ENCODE measurements around the gene EIF4G3. TPM values are rescaled to one million over a fixed set of nuclear protein-coding genes. Genes with fewer than 3 reads are reported as not detected.

EIF4G3 gene
- total RNA-seq, 1 donor from 2014 or later: 81.3 TPM

- no peak for ATAC-seq (ENCODE audit: low read depth)
- ChIA-PET CTCF (interaction anchor here (1.1 kb wide), 1 partner anchor 296 kb away, joined by 5 read pairs; no protein-coding TSS in a partner anchor), POLR2A (no interaction called here)
- DNase-seq: no peak
- H3K4me1 Mint-ChIP-seq: no peaks in the 10 kb centered on the region
- no peak overlapping the region for H3K4me3 Mint-ChIP-seq
- intact Hi-C loops (cut with micrococcal nuclease): no loop called here
- no peak for TF ChIP-seq CTCF (IDR thresholded peaks at IDR 0.05)
- H3K9me3 Mint-ChIP-seq: no peaks in the 10 kb centered on the region
- no peaks in the 10 kb centered on the region for H3K27me3 Mint-ChIP-seq
- H3K27ac Mint-ChIP-seq: no peak overlapping the region
- H3K36me3 Mint-ChIP-seq (ENCODE audit: low read depth): peaks cover 32% of the 10 kb centered on the region
Observed at GRCh38 chr1:20899154-20899972, 277.3 kb downstream of the EIF4G3 start.

DNA sequence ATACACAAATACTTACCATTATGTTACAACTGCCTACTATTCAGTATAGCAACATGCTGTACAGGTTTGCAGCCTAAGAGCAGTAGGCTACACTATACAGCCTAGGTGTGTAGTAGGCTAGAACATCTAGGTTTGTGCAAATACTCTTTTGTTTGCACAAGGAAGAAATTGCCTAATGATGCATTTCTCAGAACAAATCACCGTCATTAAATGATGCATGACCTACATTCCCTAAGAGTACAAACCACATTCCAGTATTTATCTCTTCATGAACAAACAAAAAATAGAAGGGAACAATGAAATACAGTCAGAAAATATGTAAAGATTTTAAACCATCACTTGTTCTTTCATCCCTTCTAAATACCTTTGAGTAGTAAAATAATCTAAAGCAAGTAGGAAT lies 279.9 kb downstream of the EIF4G3 start:
- H3K9me3 Mint-ChIP-seq: no peaks in the 10 kb centered on the region
- no peak for TF ChIP-seq CTCF (IDR thresholded peaks at IDR 0.05)
- intact Hi-C loops (cut with micrococcal nuclease): no loop called here
- H3K27ac Mint-ChIP-seq: no peak overlapping the region
- POLR2A ChIA-PET: interaction anchor here (0.6 kb wide), 1 partner anchor 17 kb away, joined by 4 read pairs; no protein-coding TSS in a partner anchor
- H3K27me3 Mint-ChIP-seq: no peaks in the 10 kb centered on the region
- no peak for ATAC-seq (ENCODE audit: low read depth)
- no peak for DNase-seq
- no peaks in the 10 kb centered on the region for H3K4me1 Mint-ChIP-seq
- CTCF ChIA-PET: no interaction called here
- peaks cover 49% of the 10 kb centered on the region for H3K36me3 Mint-ChIP-seq (ENCODE audit: low read depth)
- H3K4me3 Mint-ChIP-seq: no peak overlapping the region

DNA sequence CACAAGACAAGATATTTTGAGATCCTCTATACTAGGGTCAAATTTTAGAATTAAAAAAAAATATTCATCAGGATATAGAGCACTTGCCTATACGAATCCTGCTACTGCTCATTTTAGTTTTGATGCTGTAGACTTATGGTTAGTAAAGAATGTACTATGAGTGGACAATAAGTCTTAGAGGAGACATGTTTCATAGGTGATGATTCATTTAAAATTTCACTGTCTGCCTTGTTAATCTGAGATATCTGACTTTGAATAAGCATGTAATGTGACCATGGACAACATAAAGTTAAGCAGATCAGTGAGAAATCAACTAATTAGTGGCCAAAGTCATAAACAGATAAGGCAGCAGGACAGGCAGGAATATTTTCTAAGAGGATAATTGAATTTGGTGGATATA lies 282.8 kb downstream of the EIF4G3 start:
- CTCF ChIA-PET: no interaction called here
- DNase-seq: no peak
- Mint-ChIP-seq H3K4me3 (no peak overlapping the region), H3K4me1 (no peaks in the 10 kb centered on the region), H3K27me3 (no peaks in the 10 kb centered on the region), H3K9me3 (no peaks in the 10 kb centered on the region), H3K36me3 (ENCODE audit: low read depth) (peaks cover 48% of the 10 kb centered on the region), H3K27ac (no peak overlapping the region)
- POLR2A ChIA-PET: no interaction called here
- intact Hi-C loops (cut with micrococcal nuclease): no loop called here
- TF ChIP-seq CTCF (IDR thresholded peaks at IDR 0.05): no peak
- no peak for ATAC-seq (ENCODE audit: low read depth)

- ChIA-PET CTCF (interaction anchor here (1.3 to 2.7 kb wide), 2 partner anchors 9 to 304 kb away, joined by 3 to 8 read pairs; no protein-coding TSS in a partner anchor), POLR2A (no interaction called here)
- Mint-ChIP-seq H3K9me3 (no peaks in the 10 kb centered on the region), H3K4me1 (no peaks in the 10 kb centered on the region), H3K36me3 (ENCODE audit: low read depth) (peaks cover 59% of the 10 kb centered on the region), H3K27me3 (no peaks in the 10 kb centered on the region), H3K4me3 (no peak overlapping the region), H3K27ac (no peak overlapping the region)
- DNase-seq (no peak), ATAC-seq (ENCODE audit: low read depth) (no peak)
- intact Hi-C loops (cut with micrococcal nuclease): no loop called here
- no peak for TF ChIP-seq CTCF (IDR thresholded peaks at IDR 0.05)
Observed at GRCh38 chr1:20891091-20891490, 285.6 kb downstream of the EIF4G3 start.

GRCh38 chr1:20887246-20887645 lies 289.5 kb downstream of the EIF4G3 start:
- Mint-ChIP-seq H3K27ac (no peak overlapping the region), H3K36me3 (ENCODE audit: low read depth) (peaks cover 51% of the 10 kb centered on the region), H3K4me3 (no peak overlapping the region), H3K4me1 (no peaks in the 10 kb centered on the region), H3K9me3 (no peaks in the 10 kb centered on the region), H3K27me3 (no peaks in the 10 kb centered on the region)
- ChIA-PET CTCF (no interaction called here), POLR2A (no interaction called here)
- ATAC-seq (ENCODE audit: low read depth) (no peak), DNase-seq (no peak)
- no peak for TF ChIP-seq CTCF (IDR thresholded peaks at IDR 0.05)
- intact Hi-C loops (cut with micrococcal nuclease): no loop called here
